ENCODE results near the gene KIF6.
"Not testable (repeated sequence)": the region's sequence is repeated elsewhere in the genome, so short reads cannot be mapped to it uniquely, and the experiment has no call there.

KIF6 gene

GRCh38 chr6:39714802-39715201 is 10.4 kb downstream of the KIF6 start:
- no peak for DNase-seq (ENCODE audit: low read depth)

- DNase-seq (ENCODE audit: low read depth), result no peak
Observed at GRCh38 chr6:39707962-39708683, 17.1 kb downstream of the KIF6 start.

- no peak for DNase-seq (ENCODE audit: low read depth)
Observed at GRCh38 chr6:39706819-39707335, 18.3 kb downstream of the KIF6 start.

- no peak for DNase-seq (ENCODE audit: low read depth)
Observed at GRCh38 chr6:39702265-39702664, 22.9 kb downstream of the KIF6 start.

GRCh38 chr6:39700362-39700761 is 24.8 kb downstream of the KIF6 start:
- DNase-seq (ENCODE audit: low read depth), result no peak

- no peak for DNase-seq (ENCODE audit: low read depth)
Observed at GRCh38 chr6:39698789-39699188, 26.4 kb downstream of the KIF6 start.

GRCh38 chr6:39696986-39697788 is 28.0 kb downstream of the KIF6 start:
- DNase-seq (ENCODE audit: low read depth), result no peak

- DNase-seq (ENCODE audit: low read depth), result no peak
Observed at GRCh38 chr6:39695447-39695846, 29.8 kb downstream of the KIF6 start.

GRCh38 chr6:39693206-39693605 is 32.0 kb downstream of the KIF6 start:
- no peak for DNase-seq (ENCODE audit: low read depth)

GRCh38 chr6:39688494-39688893 is 36.7 kb downstream of the KIF6 start:
- no peak for DNase-seq (ENCODE audit: low read depth)

GRCh38 chr6:39686976-39687375 is 38.2 kb downstream of the KIF6 start:
- DNase-seq (ENCODE audit: low read depth), result no peak

- DNase-seq (ENCODE audit: low read depth), result no peak
Observed at GRCh38 chr6:39685938-39686337, 39.3 kb downstream of the KIF6 start.

- no peak for DNase-seq (ENCODE audit: low read depth)
Observed at GRCh38 chr6:39685489-39685826, 39.8 kb downstream of the KIF6 start.

- DNase-seq (ENCODE audit: low read depth), result no peak
Observed at GRCh38 chr6:39684790-39685488, 40.3 kb downstream of the KIF6 start.

- DNase-seq (ENCODE audit: low read depth), result no peak
Observed at GRCh38 chr6:39681674-39682121, 43.5 kb downstream of the KIF6 start.

- DNase-seq (ENCODE audit: low read depth), result no peak
Observed at GRCh38 chr6:39678914-39679313, 46.3 kb downstream of the KIF6 start.

- not testable (repeated sequence) for DNase-seq (ENCODE audit: low read depth)
Observed at GRCh38 chr6:39677318-39677717, 47.9 kb downstream of the KIF6 start.

- DNase-seq (ENCODE audit: low read depth), result no peak
Observed at GRCh38 chr6:39670519-39670918, 54.7 kb downstream of the KIF6 start.

- no peak for DNase-seq (ENCODE audit: low read depth)
Observed at GRCh38 chr6:39669973-39670342, 55.2 kb downstream of the KIF6 start.

GRCh38 chr6:39669207-39669972 is 55.8 kb downstream of the KIF6 start:
- DNase-seq (ENCODE audit: low read depth), result no peak

GRCh38 chr6:39666706-39667489 is 58.3 kb downstream of the KIF6 start:
- no peak for DNase-seq (ENCODE audit: low read depth)
